ENCODE results near the gene KCNMA1.
"Not testable (repeated sequence)": the region's sequence is repeated elsewhere in the genome, so short reads cannot be mapped to it uniquely, and the experiment has no call there.

Gene KCNMA1

DNA sequence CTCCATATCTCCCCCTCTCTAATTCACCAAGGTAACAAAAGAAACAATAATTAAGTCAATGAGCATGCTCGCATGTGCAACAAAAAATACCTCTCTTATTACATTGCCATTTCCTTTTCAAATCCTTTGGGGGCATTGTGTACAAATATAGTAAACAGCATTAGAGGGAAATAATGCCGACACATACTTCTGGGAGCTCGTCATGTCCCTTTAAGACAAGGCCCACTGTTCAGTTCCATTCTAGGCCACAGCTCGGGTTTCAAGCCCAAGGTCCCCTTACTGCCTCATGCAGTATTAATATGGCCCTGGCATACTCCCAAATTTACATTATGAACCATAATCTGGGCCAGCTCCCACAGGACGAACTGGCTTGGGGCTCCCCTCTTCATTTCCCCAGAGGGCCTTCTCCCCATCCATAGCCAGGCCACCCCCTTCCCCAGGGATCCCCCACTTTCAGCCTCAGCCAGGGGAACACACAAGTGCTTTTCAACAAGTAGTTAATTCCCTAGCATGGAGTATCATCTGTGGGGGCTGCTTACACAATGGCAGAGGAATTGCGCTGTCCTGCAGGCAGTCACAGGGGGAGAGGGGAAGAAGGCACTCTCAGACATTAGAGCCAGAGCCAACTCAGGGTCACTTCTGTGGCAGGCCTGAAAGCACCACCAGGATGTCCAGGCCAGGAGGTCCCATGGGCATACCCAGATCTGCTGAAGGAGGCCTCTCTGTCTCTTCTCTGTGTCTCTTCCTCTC, 110.6 kb downstream of the KCNMA1 start:
- DNase-seq: no peak

DNA sequence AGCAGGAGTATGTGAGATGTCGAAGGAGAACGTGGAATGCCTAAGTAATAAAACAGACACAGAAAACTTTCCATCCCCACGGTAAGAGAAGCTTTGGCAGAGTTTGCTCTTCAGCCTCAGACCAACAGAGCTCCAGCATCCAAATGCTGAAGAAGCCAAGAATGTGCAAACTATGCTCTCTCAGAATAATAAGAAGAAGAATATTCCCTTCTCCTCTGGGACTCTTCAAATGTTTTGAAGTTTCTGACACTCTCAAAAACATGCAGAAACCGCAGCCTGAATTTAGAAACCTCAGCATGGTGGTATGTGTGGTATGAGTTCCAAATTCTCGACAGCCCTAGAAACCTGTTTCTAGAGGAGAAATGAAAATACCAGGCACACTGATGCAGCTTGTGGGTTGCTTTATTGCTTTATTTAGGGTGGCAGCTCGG, 113.3 kb downstream of the KCNMA1 start:
- no peak for DNase-seq

DNA sequence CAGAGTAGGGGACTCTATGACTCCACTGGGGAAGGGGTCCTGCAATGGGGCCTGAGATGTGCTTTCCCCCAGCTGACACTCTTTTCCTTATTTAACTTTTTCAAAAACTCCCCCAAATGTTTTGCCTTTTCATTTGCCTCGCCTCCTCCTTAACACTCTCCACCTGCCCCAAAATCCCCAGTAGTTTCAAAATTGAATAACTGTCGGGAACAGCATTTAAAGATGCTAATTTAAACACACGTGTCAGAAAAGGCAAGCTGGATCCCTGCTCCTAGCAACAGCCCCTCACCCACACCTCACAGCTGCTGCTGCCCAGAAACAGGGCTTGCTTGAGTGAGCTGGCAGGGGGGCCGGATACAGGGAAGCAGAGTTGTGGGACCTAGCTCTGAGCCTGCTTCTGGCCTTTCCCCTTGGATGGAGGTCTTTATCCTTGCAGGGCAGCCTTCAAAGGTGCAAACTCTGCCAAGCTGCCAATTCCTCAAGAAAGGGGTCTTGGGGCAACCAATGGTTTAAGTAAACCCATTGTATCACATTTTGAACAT, 115.3 kb downstream of the KCNMA1 start:
- DNase-seq: no peak

- no peak for DNase-seq
These were observed 116.6 kb downstream of the KCNMA1 start for GRCh38 chr10:77520995-77521394.

GRCh38 chr10:77520290-77520689, 117.3 kb downstream of the KCNMA1 start:
- no peak for DNase-seq

DNA sequence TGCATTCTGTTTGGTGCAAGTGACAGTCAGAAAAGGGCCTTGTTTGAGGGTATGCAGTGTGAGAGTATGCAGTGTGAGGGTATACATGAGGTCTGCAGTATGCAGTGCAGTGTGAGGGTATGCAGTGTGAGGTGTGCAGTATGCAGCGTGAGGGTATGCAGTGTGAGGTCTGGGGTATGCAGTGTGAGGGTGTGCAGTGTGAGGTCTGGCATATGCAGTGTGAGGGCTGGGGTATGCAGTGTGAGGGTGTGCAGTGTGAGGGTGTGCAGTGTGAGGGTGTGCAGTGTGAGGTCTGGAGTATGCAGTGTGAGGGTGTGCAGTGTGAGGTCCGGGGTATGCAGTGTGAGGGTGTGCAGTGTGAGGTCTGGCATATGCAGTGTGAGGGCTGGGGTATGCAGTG, 117.8 kb downstream of the KCNMA1 start:
- DNase-seq: not testable (repeated sequence)

DNA sequence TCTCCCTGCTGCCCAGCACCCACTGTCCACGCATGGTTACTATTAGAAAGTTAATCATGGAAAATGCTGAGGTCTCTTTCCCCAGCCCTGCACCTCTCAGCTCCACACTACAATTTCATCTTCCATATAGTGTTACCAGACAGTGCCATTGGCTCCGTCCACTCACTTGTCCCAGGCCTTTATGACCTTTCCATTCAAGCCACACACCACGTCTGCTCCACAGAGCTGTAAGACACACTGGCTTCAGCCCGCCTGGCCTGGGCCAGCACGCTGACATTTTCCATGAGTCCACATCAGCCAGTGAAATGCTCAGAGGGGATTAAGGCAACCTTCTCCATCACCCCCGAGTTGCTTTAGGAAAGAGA, 118.7 kb downstream of the KCNMA1 start:
- no peak for DNase-seq

DNA sequence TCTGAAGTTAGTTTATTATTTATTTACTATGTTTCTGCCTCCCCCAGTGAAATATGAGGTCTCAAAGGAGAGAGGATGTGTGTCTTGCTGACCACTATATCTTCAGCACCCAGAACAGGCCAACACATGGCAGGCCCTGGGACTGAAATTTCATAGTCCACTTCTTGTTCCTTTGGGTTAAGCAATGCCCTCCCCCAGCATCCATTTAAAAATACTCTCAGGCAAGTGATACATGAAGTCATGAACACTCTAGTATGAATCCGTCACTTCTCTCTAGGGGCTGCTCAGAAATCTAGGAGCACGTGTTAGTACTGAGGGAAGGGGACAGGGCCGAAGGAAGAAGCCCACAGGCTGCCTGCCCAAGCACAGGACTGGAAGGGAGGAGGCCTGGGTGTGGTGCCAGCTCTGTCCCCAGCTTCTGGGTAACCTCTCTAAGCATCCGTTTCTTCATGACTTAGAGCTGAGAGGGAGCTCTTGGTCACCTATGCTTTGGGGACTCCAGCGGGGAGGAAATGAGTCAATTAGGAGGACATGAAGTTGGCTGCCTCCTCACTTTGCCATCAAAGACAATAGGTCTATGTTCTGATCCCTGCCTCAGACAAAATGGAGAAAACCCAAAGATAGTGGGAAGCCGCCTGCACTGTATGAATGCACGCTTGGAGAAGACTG, 119.2 kb downstream of the KCNMA1 start:
- no peak for DNase-seq

DNA sequence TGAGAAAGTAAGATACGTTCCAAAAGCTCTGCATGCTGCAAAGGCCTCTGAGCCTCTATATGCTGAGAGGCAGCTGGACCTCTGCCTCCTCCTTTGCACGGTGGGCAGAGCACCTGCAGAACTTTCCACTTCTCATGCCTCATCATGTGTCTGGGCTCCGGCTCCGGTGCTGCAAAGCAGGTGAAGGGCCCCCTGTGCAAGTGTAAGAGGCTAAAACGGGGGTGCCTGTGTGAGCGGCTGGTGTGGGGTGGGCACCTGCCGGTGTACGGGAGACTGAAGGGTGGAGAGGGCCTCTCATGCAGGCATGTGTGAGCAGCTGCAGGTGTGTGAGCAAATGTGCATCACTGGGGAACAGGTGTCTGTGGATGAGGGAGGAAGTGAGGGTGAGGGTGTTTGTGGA, 121.0 kb downstream of the KCNMA1 start:
- DNase-seq: no peak

DNA sequence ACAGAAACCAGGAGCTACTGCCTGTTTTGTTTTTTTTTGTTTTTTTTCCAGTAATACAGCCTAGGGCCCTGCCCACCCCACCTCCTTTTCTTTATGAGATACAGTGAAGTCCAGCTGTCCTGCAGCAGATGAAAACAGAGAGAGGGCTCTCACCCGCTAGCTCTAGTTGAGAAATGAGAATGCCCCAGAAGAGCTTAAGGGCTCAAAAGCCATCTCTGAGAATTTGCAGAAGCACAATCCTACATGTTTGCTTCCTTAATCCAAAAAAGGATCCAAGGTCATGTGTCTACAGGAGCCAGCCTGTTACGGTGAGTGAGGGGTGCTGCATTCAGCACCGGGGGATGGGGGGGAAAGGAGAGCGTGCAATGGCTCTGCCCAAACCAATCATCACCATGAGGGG, 122.7 kb downstream of the KCNMA1 start:
- DNase-seq: no peak

DNA sequence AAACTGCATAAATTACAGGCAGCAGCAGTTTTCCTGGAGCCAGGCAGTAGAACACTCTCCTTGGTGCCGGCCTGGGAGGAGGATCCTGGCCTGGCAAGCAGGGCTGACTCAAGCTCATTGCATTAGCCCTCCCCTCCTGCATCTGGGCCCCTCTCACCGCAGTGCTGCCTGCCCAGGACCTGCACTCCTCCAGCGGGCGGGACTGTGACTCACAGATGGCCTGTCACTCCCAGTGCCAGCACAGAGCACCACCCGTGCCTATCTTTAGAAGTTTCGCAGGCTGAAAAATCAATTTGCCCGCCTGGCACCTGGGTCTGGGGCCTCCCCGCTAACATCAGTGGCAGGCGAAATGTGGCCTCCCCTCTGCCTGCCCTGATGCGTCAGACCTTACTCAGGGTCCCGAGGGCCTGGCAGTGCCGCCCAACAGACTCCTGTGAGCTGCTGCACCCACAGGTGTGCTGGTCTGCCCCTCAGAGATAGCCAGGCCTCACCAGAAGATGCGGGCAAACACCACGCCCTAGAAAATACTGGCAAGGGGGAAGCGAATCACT, 123.8 kb downstream of the KCNMA1 start:
- DNase-seq: no peak

DNA sequence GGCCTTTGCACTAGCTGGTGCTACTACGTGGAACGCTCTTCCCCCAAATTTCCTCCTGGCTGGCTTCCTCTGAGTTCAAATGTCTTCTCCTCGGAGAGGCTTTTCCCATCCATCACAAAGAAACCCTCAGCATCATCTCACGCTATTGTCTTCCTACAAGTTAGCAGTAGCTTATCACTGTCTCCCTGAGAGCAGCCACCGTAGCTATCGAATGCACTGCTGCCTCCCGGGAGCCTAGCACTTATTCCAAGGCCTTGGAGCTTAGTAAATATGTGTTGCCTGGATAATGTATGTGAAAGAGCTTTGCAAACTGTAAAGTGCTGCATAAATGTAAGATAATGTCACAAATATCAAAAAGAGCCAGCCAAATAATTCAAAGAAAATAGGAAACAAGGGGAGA, 124.4 kb downstream of the KCNMA1 start:
- no peak for DNase-seq

DNA sequence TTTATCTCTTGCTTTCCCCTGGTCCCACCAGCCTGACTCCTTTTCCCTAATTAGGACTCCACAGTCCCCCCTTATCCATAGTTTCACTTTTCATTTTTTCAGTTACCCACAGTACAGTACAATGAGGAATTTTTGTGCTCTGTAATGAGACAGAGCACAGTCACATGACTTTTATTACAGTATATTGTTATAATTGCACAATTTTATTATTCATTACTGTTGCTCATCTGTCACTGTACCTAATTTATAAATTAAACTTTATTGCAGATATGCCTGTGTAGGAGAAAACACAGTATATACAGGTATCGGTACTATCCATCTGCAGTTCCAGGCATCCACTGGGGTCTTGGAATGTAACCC, 125.4 kb downstream of the KCNMA1 start:
- no peak for DNase-seq

GRCh38 chr10:77511498-77512218, 126.0 kb downstream of the KCNMA1 start:
- no peak for DNase-seq

DNA sequence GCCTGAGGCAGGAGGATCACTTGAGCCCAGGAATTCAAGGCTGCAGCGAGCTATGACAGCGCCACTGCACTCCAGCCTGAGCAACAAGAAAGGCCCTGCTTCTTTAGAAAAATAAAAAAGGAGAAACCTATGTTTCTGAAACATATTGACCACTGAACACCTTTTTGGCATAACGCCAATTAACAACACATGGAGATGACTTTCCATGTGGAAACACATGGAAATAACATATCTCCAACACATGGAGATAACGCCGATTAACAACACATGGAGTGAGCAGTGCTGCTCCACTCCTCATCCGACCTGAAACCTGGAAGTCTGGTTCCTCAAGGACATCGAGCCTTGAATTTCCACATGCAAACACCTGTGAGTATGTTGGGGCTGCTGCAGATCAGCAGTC, 126.9 kb downstream of the KCNMA1 start:
- no peak for DNase-seq

DNA sequence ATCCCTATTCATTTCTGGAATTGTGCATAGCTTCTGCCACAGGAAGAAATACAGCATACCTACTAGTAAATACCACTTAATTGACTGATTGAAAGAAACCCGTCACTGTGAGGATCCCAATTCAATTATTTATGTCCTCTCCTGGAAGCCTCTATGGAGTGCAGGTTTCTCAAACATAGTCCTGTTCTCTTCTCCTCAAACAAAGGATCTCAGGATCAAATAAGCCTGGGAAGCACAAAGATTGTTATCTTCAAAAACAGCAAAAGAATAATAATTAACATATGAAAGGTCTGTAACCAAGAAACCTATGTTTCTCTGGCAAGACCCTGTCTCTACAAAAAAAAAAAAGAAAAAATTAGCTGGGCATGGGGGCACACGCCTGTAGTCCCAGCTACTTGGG, 127.3 kb downstream of the KCNMA1 start:
- DNase-seq: no peak

- DNase-seq: no peak
These were observed 128.2 kb downstream of the KCNMA1 start for GRCh38 chr10:77509391-77509790.

DNA sequence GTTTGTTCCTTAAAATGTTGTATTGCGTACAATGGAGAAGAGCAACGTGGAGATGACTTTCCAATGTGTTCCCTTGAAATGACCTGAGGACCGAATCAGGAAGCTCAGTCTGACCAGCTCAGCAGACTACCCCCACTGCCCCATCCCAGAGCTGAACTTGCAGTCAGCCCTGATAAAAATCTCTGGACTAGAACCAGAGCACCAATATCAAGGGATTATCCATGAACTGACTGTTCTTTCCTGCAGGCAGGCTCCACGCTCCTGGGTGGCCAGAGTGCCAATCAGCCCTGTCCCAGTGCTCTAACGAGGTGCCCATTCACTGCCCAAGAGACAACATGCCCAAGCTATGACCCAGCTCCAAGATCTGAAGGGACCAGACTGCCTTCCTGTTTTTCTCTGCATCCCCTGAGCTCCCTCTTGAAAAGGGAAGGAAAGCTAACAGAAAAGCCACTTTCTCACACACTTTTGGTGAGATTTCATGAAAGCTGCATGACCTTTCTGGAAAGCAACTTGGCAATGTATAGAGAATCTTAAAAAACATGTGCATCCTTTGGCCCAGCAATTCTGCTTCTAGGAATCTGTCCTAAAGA, 130.2 kb downstream of the KCNMA1 start:
- no peak for DNase-seq

DNA sequence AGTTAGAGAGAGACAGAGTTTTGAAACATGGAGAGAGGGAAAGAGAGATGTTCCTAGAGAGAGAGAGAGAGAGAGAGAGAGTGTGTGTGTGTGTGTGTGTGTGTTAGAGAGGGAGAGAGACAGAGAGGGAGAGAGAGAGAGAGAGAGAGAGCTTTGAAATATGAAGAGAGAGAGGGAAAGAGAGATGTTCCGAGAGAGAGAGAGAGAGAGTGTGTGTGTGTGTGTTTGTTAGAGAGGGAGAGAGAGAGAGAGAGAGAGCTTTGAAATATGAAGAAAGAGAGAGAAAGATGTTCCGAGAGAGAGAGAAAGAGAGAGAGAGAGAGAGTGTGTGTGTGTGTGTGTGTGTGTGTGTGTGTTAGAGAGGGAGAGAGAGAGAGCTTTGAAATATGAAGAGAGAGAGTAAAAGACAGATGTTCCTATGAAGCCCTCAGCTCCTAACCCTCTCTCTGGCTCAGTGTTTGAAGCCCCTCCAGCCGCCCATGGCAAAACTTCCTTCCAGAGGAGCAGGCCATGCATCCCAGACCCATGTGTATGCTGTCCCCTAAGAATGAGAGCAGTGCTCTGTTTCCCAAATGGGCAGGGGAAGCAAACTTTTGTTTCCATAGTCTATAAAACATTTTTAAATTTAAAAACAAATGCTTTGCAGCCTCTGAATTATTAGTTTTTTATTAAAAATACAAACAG, 130.9 kb downstream of the KCNMA1 start:
- no peak for DNase-seq

- no peak for DNase-seq
These were observed 131.9 kb downstream of the KCNMA1 start for GRCh38 chr10:77505431-77506334.

- no peak for DNase-seq
These were observed 132.7 kb downstream of the KCNMA1 start for GRCh38 chr10:77504873-77505257.
